ENCODE results near the gene MYH11.
"Not testable (repeated sequence)": the region's sequence is repeated elsewhere in the genome, so short reads cannot be mapped to it uniquely, and the experiment has no call there.

The MYH11 gene

DNA sequence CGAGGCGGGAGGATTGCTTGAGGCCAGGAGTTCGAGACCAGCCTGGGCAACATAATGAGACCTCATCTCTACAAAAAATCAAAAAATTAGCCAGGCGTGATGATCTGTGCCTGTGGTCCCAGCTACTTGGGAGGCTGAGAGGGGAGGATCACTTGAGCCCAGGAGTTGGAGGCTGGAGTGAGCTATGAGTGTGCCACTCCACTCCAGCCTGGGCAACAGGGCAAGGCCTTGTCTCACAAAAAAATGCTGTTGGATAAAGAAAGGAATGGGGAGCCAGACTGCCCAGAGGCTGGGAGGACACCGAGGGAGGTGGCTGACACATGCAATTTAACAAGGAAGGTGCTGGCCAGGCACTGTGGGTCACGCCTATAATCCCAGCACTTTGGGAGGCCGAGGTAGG, 47.5 kb downstream of the MYH11 start:
- not testable (repeated sequence) for DNase-seq (ENCODE audit: low spot score)

DNA sequence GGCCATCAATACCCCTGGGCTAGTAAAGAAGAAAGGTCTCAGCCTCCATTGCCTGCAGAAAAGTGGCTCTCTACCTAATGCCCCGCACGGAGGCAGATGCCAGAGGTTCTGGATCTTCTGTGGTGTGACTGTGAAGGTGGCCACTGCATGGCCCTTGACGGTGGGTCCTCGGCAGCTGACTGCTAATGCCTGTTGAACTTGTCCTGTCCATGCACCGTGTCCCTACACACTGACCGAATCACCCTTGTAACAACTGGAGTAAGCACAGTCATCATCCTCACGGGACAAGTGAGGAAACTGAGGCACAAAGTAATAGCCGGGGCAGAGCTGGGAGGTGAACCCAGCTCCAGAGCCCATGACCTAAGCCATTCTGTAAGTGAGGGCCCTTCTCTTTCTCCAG, 48.8 kb downstream of the MYH11 start:
- DNase-seq (ENCODE audit: low spot score): no peak

DNA sequence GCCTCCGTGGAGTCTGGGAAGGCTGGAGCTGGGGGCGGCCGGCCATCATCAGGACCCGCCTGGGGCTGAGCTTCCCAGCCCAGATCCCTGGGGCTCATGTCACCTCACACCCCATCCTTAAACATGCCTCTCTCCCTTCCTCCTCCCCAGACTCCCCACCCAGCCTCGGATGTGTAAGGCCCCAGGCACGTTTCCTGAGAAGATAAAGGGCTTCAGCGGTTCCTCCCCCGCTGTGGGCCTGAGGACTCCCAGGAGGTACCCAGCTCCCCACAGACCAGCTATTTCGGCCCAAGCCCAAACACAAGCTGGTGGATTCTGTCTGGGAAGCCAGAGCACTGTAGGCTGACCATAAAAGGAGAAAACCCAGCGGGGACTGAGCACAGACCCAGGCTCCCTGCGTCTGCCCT, 49.2 kb downstream of the MYH11 start:
- no peak for DNase-seq (ENCODE audit: low spot score)

DNA sequence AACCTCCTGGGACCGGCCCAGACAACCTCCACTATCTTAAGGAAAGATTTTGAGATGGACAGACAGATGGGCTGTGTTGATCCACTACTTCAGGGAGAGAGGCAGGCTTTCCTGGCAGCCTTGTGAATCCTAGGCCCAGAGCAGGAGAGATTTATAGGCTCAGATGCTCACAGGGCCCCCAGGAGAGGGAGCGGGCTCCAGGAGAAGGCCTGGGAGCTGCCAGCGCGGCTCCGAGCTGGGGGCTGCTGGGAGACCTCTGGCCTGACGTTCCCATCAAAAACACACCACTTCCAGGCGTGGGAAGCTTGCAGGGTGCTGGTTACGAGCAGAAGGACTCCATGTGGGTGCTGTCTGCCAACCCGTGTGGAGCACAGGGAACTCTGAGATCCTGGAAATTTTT, 53.2 kb downstream of the MYH11 start:
- DNase-seq (ENCODE audit: low spot score): no peak

DNA sequence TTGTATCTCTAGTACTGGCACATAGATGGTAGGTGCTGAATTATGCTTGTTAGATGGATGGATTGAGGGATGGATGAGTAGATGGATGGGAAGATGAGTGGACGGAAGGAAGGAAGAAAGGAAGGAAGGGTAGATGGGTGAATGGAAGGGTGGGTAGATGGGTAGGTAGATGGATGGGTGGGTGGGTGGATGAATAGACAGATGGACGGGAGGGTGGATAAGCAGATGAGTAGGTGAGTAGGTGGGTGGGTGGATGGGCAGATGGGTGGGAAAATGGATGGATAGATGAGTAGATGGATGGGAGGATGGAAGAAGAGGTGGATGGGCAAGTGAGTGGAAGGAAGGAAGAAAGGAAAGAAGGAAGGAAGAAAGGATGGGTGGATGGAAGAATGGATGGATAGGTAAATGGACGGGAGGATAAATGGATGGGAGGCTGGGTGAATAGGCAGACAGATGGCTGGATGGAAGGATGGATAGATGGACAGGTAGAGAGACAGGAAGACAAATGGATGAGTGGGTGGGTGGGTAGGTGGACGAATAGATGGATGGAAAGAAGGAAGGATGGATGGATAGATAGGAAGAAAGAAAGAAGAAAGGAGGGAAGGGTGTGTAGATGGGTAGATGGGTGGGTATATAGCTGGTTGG, 56.9 kb downstream of the MYH11 start:
- DNase-seq (ENCODE audit: low spot score): no peak

DNA sequence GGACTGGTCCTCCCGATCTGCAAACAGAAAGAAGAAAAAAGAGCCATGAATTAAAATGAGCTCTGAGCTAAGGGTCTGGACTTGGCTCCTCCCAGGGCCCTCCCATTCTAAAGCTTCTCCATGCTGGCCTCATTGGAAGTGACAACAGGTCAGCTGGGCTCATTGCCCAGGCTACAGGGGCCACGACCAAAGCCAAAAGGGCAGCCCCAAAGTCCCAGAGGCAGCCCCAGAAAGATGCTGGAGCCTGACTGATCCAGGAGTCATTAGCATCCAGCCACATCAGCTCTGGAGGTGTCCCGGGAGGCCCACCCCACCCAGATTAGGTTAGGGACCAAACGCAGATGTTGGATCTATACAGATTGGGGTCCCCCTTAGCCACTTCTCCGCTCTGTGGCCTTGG, 58.2 kb downstream of the MYH11 start:
- no peak for DNase-seq (ENCODE audit: low spot score)

DNA sequence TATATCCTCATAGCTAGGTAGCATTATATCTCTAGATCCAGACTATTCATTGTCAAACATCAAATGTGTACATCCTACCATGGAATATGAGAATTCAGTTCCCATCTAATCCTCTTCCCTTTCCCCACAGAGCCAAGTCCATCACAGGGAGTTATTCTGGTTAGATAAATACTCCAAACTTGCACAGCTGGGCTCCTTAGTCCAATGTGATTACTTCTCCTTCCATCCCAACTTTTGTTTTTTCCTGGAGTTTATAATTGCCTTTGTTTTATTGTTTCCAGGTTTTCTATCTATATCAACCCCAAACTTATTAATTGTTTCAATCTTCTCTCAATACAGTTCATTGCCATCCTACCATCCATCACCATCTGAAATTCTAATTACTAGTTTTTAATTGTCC, 59.9 kb downstream of the MYH11 start:
- DNase-seq (ENCODE audit: low spot score): no peak

DNA sequence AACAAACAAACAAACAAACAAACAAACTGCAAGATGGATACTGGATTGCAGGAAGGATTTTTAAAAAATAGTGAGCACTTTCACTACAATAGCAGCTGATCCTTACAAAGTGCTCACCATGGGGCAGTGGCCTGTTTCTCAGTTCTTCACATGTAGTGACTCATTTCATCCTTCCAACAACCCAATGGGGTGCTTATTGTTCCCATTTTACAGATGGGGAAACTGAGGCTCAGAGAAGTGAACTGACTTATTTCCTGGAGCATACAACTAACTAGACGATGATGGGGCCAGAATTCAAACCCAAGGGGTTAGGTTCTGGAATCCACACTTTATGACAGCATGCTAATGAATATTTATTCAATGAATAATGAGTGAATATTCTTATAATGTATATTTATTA, 61.2 kb downstream of the MYH11 start:
- DNase-seq (ENCODE audit: low spot score): no peak

DNA sequence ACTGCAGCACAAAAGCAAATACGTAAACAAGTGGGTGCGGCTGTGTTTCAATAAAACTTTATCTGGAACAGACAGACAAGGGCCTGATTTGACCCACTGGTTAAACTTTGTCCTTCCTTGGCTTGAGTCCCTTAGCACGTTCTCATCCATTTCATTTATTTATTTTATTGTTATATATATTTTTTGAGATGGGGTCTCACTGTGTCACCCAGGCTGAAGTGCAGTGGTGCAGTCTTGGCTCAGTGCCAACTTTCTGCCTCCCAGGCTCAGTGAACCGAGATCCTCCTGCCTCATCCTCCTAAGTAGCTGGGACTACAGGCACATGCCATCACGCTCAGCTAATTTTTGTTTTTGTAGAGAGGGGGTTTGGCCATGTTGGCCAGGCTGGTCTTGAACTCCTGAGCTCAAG, 64.3 kb downstream of the MYH11 start:
- no peak for DNase-seq (ENCODE audit: low spot score)

DNA sequence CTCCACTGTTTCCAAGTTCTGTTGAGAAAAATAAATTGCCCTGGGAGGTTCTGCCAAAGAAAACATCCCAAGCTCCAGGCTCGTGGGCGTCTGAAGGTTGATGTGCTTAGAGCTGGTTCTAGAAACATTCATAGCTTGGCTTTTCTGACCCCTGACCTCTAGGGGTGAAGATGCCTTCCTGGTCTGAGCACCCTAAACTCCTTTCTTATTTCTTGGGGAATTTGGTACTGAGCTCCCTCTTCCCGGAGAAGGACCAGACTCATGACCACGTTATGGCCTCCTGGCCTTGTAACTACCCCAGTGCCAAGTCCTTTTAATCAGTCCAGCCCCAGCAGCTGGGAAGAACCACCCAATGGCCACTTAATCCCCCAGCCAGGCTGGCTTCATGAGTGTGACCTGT, 66.4 kb downstream of the MYH11 start:
- DNase-seq (ENCODE audit: low spot score): no peak

DNA sequence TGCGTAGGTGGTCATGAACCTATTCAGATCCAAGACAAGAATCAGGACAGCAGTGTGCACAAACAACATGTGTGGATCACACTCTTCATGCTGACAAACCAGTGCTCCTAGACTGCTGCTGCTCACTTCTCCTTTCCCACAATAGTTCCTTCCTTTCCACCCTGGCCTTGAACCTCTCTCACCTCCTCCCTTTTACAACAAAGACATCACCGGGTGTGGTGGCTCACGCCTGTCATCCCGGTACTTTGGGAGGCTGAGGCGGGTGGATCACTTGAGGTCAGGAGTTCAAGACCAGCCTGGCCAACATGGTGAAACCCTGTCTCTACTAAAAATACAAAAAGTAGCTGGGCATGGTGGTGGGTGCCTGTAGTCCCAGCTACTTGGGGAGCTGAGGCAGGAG, 67.0 kb downstream of the MYH11 start:
- not testable (repeated sequence) for DNase-seq (ENCODE audit: low spot score)

DNA sequence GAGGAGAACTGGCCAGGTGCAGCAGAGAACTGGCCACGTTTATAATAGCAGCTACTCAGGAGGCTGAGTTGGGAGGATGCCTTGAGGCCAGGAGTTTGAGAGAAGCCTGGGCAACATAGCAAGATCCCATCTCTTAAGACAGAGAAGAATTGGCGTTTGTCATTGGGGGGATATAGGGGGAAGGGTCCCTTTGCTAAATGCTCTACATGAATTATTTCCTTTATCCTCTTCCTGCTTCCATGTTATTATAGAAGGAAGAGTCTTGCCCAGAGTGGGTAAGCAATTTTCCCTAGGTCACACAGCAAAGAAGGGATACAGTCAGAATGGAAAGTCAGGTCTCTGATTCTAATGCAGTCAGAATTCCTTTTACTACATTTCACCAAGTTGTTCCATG, 68.0 kb downstream of the MYH11 start:
- DNase-seq (ENCODE audit: low spot score): no peak

DNA sequence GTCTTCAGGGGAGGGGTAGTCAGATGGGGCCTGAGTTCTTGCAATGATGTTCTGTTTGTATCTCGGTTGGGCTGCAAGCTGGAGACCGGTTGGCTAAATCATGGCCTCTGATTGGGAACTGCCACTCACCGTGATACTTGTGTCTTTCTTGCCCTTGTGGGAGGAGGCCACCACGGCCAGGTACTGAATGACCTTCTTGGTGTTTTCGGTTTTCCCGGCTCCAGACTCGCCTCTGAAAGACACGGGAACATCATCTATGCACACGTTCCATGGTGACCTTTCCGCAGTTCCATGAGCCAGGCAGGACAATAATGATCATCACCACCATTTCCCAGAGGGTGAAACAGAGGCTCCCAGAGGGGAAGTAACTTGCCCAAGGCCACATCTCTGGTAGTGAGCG, 70.3 kb downstream of the MYH11 start:
- DNase-seq (ENCODE audit: low spot score): no peak

DNA sequence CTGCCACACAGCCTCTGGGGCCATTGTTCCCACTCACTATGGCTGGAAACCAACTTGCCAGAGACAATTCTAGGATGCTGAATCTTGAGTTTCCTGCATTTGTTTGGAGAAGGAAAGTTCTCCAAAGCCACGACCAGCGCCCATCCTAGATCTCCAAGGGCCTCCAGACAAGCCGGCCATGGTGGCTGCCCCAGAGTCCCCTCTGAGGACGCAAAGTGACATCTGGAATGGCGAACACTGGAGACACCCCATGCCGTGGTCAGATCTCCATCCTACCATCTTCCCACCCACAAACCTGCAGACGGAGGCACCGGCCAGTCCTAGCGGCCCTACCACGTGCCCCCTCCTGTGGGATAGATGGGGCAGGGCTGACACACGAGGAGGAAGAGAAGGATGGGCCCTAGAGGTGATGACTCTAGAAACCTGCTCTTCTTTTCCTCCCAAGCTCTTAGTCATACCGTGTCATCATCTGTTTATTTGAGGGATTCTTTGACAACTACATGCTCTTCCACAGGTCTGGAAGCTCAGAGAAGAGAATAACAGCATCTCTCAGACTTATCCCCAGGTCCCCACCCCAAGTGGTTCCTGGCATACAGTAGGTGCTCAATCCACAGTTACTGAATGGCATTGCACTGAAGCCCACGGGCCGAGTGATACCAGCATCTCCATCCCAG, 71.3 kb downstream of the MYH11 start:
- no peak for DNase-seq (ENCODE audit: low spot score)

DNA sequence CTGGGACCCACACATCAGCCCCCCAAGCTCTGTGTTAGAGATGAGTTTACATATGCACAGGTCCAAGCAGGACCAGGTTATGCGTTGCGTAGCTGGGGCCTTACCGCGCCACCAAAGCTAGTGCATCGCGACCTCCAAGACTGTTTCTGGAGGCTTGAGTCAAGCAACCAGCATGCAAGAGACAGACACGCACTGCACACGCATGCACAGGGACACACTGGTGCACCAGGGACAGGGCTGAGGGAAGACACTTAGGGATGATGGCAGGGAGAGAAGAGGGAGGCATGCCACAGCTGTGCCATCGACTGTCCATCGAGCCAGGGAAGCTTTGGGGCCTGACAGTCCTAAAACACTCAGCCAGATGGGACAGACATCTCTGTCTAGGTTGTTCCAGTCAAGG, 72.8 kb downstream of the MYH11 start:
- no peak for DNase-seq (ENCODE audit: low spot score)

DNA sequence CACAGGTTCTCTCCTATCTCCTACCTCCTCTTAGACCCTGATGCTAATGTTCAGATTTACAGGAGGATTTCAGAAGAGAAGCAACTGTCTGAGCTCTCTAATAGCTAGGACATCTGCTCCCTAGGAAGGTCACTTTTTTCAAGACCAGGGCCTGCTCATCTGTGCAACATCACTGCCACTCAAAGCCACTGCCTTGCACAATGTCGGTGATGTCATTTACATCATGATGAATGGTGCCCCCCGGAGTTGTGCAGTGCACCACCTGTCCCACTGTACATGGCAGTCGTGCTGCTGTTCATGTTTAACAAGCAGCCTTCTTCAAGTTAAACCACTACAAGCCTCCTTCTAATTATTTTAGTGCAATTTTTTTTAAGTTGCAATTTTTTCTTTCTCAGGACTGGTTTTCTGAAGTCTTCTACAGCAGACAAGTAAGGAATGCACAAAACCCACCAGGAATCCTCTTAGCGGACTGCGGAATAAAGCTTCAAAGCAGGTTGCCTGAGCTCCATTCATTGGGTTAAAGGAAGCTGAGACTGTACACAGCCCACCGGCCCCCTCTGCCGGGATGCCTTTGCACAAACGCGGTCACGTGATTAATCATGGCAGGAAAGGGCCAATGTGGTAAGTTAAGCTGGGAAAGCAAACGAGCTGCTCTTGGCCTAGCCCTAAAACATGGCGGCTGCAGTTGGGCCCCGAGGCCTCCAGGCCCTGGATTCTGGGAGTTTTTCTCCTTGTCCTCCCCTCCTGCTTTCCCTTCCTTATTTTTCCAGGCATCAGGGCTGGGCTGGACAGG, 74.1 kb downstream of the MYH11 start:
- no peak for DNase-seq (ENCODE audit: low spot score)

DNA sequence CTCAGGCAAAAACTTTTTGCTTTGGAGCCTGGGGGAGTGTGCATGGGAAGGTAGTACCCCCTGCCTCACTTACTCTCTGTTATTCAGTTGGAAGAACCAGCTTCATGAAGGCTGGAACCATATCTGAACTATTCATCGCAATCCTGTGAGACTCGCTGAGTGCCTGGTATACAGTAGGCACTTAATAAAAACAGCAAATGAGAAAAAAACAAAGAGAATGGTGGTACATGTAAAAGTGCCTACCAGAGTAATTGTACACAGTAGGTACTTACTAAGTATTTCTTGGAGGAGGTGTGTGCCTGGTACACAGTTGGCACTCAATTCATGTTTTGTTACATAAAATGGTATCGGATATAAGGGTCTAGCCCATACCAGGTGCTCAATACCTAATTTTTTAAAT, 75.2 kb downstream of the MYH11 start:
- no peak for DNase-seq (ENCODE audit: low spot score)

DNA sequence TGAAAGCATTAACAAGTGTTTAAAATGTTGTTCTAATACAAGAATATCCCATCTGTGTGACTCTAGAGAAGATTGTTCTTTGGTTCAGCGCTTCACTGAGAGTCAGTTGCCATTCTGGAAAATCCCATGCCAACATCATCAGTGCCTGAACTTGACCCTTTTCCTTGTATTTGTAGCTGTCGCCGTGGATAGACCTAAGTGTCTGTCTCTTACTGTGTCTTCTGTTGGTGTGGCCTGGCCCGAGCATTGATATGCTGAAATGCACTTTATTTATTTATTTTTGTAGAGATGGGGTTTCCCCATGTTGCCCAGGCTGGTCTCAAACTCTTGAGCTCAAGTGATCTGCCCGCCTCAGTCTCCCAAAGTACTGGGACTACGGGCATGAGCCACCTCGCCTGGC, 76.0 kb downstream of the MYH11 start:
- no peak for DNase-seq (ENCODE audit: low spot score)

DNA sequence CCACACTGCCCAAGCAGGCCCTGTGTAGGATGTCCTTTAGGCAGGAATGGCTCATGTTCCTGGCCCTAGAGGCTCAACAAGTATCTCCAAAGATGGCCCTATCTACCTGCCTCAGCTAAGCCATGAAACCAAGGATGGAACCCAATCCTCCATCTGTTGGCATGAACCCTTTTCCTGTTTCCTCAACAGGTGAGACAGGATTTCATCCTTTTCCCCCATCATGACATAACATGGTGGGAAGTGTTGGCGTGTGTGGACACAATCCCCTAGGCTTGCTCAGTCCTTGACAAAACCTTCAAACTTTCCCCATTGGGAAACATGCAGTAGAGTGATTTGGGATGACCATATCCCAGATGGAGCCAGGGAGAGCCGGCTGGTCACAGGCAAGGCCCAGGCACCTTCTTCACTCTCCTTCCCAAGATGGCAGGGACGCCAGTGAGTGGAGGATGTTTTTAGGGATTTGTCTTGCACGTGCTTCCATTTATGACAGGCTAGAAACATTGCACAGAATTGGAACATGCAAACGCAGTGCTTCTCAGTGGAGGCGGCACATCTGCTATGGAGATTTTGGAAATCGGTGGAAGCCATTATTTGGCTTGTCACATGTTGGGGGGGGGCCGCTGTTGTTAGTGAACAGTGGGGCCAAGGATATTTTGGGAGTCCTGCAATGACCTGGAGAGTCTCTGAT, 77.0 kb downstream of the MYH11 start:
- no peak for DNase-seq (ENCODE audit: low spot score)

DNA sequence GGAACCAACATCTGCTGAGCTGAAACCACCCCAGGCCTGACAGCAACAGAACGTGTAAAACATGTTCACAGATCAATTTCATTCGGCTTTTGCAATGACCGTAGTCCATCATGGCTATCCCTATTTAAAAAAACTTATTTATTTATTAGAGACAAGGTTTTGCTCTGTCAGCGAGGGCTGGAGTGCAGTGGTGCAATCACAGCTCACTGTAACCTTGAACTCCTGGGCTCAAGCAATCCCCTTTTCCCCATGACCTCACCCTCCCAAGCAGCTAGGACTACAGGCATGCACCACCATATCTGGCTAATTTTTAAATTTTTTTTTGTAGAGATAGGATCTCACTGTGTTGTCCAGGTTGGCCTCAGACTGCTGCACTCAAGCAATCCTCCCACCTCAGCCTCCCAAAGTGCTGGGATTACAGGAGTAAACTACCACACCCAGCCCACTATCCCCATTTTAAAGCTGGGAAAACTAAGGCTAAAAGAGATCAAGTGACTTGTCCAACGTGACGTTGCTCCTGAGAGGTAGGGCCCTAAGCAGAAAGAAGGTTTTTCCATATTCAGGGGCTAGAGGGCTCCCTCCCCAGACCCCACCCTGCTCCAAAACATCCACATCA, 77.7 kb downstream of the MYH11 start:
- DNase-seq (ENCODE audit: low spot score): no peak

DNA sequence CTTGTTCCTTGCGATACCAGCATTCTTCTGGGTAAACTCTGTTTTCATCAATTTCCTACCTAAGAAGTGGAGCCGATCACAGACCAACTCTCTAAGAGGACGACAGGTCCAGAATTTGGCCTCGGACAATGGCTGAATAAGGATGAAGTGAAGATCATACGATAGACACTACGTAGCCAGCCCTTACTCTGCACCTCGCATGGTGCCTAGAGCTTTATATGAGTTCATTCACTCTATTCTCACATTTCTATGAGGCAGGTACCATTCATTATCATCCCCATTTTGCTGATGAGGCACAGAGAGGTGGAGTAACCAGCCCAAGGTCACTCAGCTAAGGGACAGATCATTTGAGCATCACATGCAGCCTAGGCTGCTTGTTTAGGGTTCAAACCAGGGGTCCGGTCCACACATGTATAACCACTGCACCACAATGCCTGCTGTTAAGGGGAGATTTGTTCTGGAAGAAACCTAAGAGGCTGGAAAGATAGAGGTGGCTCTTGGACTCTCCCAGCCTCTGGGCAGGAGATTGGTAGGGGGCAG, 78.6 kb downstream of the MYH11 start:
- DNase-seq (ENCODE audit: low spot score): no peak
